HG03439 (cell line): ENCODE data around the gene COPS4.
"Not testable (repeated sequence)": the region's sequence is repeated elsewhere in the genome, so short reads cannot be mapped to it uniquely, and the experiment has no call there.

ENCODE experiments used
- ATAC-seq: cut with Tn5 transposase; IDR thresholded peaks from one replicate; pipeline ENCODE4 v1.9.1; 2021; ENCODE audit warnings: mild to moderate bottlenecking, moderate library complexity; ENCODE audit not compliant: unreplicated experiment

Gene COPS4

DNA sequence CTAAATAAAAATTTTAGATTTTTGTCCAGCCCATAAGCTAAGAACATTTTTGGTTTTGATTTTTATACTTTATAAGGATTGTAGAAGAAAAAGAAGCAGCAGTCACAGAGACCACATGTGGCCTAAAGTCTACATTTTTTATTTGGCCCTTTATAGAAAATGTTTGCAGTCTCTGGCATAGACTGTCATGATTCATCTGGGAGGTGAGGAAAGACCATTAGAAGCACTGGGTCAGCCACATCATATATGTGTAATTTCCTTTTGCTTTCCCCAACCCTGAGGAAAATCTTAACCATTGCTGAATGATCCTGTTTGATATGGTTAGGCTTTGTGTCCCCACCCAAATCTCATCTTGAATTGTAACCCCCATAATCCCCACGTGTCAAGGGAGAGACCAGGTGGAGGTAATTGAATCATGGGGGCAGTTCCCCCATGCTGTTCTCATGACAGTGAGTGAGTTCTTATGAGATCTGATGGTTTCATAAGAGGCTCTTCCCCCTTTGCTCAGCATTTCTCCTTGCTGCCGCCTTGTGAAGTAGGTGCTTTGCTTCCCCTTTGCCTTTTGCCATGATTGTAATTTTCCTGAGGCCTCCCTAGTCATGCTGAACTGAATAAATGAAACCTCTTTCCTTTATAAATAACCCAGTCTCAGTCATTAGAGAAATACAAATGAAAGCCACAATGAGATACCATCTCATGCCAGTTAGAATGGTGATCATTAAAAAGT, 12.1 kb upstream of the COPS4 start:
- ATAC-seq, result no peak

DNA sequence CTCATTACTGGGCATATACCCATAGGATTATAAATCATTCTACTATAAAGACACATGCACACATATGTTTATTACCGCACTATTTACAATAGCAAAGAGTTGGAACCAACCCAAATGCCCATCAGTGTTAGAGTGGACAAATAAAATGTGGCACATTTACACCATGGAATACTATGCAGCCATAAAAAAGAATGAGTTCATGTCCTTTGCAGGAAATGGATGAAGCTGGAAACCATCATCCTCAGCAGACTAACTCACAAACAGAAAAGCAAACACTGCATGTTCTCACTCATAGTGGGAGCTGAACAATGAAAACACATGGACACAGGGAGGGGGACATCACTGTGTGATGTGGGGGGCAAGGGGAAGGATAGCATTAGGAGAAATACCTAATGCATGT, 11.4 kb upstream of the COPS4 start:
- not testable (repeated sequence) for ATAC-seq

DNA sequence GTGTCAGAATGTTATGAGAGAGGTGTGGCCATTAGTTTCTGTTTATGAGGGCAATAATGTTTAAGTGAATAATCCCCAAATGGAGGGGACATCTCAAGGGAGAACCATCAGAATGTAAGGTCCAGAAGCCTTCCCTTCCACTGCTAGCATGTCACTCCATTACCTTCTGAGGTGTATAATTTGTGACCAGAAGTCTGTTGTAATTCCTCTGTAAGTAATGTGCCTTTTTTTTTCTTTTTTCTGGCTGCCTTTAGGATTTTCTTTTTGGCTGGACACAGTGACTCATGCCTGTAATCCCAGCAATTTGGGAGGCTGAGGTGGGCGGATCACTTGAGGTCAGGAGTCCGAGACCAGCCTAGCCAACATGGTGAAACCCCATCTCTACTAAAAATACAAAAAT, 10.8 kb upstream of the COPS4 start:
- no peak for ATAC-seq

DNA sequence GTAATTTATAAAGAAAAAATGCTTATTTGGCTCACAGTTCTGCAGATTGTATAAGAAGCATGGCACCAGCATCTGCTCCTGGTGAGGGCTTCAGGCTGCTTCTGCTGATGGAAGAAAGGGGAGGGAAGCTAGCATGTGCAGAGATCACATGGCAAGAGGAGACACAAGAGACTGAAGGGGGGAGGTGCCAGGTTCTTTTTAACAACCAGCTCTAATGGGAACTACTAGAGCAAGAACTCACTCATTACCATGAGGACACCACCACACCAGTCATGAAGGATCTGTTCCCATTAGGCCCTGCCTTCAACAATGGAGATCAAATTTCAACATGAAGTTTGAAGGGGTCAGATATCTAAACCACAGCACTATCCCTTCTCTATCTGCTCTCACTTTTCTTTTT, 9.4 kb upstream of the COPS4 start:
- no peak for ATAC-seq

DNA sequence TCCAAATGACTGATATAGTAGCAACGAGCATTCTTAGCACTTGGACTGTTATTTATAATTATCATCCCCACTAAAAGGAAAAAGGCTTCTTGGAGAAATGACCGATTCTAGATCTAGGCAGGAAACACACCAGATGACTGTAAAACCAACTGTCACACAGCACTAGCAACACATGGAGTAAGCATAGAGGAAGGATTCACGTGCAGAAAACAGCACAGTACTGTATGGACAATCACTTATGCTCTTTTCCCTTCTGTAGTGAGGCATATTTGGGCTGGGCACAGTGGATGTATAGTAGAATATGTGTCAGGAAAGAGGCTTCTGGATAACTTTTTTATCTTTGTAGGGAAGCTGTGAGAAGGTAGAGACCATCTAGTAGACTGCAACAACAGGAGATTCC, 6.0 kb upstream of the COPS4 start:
- no peak for ATAC-seq

DNA sequence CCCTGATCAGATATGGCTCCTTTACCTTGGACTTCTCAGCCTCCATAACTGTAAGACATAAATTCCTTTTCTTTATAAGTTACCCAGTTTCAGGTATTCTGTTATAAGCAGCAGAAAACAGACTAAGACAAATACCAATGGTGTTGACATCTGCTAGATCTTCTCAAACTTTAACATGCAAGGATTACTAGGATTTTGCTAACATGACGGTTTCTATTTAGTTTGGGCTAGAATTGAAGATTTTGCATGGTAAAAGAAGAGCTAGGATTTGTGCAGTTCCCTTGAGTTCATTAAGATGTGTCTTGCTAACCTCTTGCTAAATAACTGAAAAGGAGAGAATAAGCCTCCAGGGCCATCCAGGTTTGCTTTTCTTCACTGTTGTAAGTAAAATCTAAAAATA, 5.3 kb upstream of the COPS4 start:
- no peak for ATAC-seq

DNA sequence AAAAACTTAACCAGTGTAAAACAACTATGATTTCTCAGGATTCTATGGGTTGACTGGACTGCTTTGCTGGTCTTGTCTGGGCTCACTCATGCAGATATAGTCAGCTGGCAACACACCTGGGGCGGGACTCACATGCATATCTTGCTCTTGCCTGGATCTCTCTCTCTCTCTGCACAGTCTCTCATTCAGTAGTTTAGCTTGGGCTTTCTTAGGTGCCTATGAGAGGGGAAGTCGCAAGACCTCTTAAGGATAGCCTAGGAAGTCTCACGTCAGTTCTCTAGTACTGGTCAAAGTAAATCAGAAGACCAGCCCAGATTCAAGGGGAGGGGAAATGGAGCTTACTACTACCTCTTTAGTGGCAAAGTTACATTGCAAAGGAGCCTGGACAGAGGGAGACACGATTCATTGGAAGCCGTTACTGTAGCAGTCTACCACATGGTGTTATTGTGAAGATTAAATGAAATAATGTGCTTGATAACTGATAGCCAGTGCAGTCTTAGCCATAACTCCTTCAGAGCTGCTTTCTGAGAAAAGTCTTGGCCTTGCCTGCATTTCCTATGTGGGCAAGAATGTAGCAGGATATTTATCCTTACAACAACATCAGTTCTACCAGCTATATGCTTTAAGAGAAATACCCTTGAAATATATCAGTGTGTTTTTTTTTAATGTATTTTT, 2.1 kb downstream of the COPS4 start:
- no peak for ATAC-seq

DNA sequence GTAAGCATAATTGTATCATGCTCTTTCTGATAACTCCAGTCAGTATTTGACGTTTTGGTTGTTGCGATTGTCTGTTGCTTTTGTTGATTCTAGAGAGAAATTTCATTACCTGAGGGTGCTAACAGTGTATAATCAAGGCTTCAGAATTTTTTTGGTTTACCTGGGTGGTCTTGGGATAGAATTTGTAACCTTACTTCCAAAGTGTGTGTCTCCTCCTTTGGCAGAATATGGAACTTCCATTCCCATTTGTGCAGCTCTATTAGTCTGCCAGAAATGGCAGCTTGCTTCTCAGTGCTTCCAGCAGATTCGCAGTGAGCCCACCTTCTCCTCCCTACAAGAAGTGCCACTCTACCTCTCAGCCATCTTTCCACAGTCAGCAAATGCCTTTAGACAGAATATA, 5.3 kb downstream of the COPS4 start:
- no peak for ATAC-seq

DNA sequence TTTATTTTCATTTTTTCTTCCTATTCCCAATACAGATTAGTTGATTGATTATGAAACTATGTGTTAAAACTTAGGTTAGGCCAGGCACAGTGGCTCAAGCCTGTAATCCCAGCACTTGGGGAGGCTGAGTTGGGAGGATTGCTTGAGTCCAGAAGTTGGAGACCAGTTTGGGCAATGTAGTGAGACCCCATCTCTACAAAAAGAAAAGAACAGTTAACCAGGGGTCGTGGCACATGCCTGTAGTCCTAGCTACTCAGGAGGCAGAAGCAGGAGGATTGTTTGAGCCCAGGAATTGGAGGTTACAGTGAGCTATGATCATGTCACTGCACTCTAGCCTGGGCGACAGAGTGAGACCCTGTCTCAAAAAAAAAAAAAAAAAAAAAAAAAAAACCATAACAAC, 8.2 kb downstream of the COPS4 start:
- ATAC-seq, result not testable (repeated sequence)

DNA sequence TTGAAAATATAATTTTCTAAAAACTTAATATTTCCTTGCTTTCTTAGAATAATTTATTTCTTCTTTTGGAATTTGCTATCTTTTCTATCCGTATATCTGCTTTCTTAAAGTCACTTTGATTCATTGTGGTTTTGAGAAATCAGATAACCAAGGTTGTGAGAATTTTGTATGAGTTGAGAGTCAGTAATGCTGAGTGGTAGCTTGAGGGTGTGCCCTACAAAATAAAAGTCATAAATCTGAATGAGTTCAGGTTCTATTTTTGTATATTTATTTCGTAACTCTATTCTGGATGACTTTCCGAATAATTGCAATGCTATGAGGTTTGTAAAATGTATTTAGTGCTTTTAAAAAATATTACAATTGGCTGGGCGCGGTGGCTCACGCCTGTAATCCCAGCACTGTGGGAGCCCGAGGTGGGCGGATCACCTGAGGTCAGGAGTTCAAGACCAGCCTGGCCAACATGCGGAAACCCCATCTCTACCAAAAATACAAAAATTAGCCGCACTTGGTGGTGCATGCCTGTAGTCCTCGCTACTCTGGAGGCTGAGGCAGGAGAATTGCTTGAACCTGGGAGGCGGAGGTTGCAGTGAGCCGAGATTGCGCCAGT, 8.9 kb downstream of the COPS4 start:
- no peak for ATAC-seq

DNA sequence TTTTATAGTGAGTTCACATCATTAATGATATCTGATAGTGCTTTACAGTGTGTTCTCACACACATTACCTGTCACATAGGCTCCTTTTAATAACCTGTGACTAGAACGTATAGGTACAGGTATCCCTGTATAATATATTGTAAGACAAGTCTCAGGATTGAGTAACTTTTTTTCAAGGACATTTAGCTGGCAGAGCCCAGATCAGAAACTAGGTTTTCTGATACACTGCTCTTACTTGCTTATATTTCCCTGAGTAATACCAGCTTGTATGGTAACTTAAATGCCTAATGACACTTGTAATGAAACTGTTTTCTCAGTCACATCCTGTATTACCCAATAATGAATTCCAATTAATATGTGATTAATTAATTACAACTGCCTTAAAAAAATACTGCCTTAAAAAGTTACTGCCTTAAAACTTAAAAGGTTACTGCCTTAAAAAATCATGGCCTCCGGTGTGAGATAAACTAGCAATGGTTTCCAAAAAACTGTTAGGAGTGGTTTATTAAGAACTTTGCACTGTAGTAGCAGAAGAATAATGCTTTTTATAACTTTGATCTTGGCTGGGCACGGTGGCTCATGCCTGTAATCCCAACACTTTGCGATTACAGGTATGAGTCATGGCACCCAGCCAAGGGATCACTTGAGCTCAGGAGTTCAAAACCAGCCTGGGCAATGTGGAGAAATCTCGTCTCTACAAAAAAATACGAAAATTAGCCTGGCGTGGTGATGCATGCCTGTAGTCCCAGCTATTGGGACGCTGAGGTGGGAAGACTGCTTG, 11.9 kb downstream of the COPS4 start:
- ATAC-seq, result no peak

DNA sequence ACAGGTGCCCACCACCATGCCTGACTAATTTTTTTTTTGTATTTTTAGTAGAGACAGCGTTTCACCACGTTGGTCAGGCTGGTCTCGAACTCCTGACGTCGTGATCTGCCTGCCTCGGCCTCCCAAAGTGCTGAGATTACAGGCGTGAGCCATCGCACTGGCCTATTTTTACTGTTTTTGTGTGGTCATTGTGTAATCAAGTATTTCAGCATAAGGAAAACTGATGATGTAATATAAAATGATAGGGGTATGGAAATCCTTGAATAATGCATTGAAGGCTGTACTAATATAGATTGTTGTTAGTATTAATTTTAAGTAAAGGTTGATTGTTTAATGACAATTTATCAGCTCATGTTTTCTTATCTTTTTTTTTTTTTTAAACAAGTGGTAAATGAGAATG, 13.8 kb downstream of the COPS4 start:
- ATAC-seq, result not testable (repeated sequence)

DNA sequence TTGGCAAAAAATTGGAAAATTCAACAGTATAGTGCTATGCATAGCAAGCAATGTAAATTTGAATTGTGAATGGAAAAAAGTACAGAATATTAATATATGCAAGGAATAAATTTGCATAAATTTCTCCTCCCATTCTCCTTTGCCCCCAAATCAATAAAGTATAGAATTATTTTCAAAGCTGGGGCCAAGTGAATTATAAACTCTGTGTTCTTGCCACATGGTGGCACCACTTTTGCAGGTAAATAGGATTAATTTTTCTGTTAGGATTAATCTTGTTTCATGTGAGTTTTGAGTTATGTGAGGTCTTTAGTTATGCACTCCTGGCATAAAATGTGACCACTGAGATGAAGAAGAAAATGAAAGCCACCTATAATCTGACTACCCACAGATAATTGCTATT, 19.9 kb downstream of the COPS4 start:
- no peak for ATAC-seq

DNA sequence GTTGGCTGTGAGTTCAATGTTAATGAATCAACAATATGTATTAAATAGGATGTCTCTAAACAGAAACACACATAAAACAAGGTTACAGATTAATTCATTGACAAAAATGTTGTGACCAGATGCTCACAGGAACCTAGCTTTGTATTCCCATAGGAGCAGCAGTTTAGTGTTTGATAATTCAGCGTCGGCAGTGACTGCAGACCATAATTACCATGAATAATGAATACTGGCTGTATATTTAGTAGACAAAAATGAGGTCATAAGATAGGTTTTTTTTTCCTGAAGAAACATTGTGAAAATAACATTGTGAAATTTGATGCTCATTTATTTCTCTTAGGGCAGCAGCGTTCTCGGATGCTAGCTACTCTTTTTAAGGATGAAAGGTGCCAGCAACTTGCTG, 27.8 kb downstream of the COPS4 start:
- ATAC-seq, result no peak

DNA sequence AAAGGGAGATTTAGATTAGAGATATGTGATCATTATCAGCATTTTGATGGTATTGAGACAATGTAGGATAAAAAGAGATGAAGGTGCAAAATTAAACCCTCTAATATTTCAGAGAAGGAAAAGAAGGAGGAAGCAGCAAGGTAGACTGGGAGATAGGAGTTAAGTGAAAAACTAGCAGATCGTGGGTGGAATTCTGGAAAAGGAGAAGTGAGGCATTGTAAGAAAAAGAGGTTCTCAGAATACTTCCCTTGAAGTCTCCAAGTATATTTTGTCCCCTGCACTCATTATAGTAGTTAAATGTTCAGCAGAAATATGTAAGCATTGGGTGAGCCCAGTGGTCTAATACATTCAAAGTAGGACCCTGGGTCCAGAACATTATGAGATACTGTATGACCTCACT, 30.3 kb downstream of the COPS4 start:
- no peak for ATAC-seq

DNA sequence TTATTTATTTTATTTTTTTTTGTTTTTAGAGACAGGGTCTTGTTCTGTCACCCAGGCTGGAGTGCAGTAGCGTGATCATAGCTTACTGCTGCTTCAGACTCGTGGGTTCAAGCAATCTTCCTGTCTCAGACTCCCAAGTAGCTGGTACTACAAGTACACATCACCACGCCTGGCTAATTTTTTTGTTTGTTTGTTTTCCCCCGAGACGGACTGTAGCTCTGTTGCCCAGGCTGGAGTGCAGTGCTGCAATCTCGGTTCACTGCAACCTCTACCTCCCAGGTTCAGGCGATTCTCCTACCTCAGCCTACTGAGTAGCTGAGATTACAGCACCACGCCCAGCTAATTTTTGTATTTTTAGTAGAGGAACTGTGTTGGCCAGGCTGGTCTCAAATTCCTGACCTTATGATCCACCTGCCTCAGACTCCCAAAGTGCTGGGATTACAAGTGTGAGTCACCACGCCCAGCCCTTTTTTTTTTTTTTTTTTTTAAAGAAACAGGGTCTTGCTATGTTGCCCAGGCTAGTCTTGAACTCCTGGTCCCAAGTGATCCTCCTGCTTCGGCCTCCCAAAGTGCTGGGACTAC, 32.2 kb downstream of the COPS4 start:
- no peak for ATAC-seq

DNA sequence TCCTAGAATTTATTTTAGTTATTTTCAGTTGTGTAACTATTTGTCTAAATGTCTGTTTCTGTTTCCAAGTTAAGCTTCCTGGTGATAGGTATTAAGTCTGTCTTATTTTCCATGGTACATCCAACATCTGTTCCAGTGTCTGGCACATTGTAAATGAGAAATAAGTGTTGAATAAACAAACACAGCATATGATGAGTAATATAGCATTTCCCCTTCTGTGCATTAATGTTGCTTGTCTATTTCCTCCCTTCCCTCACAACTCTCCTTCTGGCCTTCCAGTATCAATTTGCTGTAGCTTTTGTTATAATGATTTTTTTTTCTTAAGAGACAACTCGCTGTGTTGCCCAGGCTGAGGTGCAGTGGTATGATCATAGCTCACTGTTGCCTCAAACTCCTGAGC, 36.1 kb downstream of the COPS4 start:
- no peak for ATAC-seq

DNA sequence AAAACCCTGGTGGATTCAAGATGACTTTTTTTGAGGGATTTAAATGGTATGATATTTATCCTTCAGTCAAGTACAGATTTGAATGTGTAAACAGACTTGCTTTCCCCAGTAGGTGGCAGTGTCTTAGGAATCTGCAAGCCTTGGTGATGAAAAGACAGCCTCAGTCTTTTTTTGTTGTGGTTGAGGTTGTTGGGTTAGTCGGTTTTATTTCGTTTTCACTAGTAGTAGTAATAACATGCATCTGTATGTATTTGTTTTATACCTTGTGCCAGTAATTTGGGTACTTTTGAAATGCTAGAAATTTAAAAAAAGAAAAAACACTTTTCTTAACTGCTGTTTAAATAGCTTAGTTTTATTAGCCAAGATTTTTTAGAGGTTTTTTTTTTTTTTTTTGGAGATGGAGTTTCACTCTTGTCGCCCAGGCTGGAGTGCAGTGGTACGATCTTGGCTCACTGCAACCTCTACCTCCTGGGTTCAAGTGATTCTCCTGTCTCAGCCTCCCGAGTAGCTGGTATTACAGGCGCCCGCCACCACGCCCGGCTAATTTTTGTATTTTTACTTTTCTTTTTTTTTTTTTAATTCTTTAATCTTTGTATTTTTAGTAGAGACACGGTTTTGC, 39.2 kb downstream of the COPS4 start:
- peak; percentile 92 for ATAC-seq

DNA sequence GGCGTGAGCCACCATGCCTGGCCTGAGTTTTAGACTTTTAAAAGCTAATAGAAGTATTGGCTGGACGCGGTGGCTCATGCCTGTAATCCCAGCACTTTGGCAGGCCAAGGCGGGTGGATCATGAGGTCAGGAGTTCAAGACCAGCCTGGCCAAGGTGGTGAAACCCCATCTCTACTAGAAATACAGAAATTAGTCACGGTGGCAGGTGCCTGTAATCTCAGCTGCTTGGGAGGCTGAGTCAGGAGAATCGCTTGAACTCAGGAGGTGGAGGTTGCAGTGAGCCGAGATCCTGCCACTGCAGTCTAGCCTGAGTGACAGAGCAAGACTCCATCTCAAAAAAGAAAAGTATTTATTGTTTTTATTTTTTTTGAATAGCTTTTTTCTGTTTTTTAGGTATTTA, 39.8 kb downstream of the COPS4 start:
- ATAC-seq, result not testable (repeated sequence)

DNA sequence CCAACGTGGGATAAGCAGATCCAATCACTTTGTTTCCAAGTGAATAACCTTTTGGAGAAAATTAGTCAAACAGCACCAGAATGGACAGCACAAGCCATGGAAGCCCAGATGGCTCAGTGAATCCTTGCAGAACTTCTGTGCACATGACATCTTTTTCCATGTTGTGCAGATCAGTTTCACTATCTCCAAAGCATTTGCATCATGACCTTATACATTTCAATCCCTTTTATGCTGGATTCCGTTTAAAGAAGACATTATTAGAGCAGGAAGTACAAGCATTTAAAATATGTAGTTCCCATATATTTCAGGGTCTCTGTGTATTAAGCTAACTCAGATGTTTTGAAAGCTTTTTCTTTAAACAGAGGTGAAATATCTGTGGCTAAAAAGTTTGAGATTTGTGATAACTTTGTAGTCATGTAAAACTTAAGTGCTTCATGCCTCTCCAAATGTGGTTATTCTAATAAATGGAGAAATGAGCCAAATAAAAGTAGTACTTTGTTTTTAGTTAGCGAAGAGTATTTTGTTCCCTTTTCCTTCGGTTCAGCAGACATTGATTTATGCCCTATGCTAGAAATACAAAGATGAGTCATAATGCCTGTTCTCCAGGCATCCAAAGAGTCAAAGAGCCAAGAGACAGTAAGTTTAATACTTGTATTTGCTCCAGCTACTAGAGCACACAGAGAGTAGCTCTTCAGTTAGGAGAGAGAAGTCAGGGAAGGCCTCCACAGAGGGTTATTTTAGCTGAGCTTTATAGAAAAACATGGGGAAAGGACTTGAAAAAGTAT, 40.5 kb downstream of the COPS4 start:
- no peak for ATAC-seq
